Cardiac septum (tissue), 1 donor: Measurements from ENCODE around the gene SEPTIN5. TPM values are rescaled to one million over a fixed set of nuclear protein-coding genes. Genes with fewer than 3 reads are reported as not detected.
"Not testable (repeated sequence)": the region's sequence is repeated elsewhere in the genome, so short reads cannot be mapped to it uniquely, and the experiment has no call there.

Experiments
- DNase-seq: peaks from one replicate; pipeline ENCODE4 v3.0.0-alpha.2; 2020; ENCODE audit warnings: low spot score
- intact Hi-C: fragments of 100-400 bp; cut with DNase I; formaldehyde crosslinking; loops from one replicate; pipeline ENCODE4 v1.14.0; 2022
- long read RNA-seq: library from polyadenylated mRNA; unstranded; transcript quantifications from one replicate; pipeline ENCODE4 v2.0.0, GENCODE V29; 2021
- total RNA-seq: library from RNA; stranded (reverse); fragmentation: NEBNext Ultra II Directional; extraction: Animal tissue kit (Norgen Biotek cat#: 25700); gene quantifications from one replicate; pipeline ENCODE4 v1.2.1, GENCODE V29; 2021
- donor health status: DM: no; HTN: no; CAD: no.

The SEPTIN5 gene
- total RNA-seq: 191 TPM
- long read RNA-seq, transcript SEPT5-208 (11 exons, 2,241 nt): minor isoform, 8 of 526 reads
- long read RNA-seq, transcript SEPT5-201 (11 exons, 1,588 nt): major isoform, 358 of 526 reads
- long read RNA-seq, partial matches to known transcripts: 97 of 526 reads
- long read RNA-seq, other reads (novel, unspliced or antisense): 62 of 526 reads

GRCh38 chr22:19714312-19715187 is at the start of gene SEPTIN5:
Gene SEPTIN5 (plus strand): TSS chr22:19714503. CDS start chr22:19714589, 86 bp downstream.
- intact Hi-C loops: loop anchor here (10.0 kb wide), 2 partner anchors 50 to 420 kb away; partner anchors contain the start of gene CLTCL1

DNA sequence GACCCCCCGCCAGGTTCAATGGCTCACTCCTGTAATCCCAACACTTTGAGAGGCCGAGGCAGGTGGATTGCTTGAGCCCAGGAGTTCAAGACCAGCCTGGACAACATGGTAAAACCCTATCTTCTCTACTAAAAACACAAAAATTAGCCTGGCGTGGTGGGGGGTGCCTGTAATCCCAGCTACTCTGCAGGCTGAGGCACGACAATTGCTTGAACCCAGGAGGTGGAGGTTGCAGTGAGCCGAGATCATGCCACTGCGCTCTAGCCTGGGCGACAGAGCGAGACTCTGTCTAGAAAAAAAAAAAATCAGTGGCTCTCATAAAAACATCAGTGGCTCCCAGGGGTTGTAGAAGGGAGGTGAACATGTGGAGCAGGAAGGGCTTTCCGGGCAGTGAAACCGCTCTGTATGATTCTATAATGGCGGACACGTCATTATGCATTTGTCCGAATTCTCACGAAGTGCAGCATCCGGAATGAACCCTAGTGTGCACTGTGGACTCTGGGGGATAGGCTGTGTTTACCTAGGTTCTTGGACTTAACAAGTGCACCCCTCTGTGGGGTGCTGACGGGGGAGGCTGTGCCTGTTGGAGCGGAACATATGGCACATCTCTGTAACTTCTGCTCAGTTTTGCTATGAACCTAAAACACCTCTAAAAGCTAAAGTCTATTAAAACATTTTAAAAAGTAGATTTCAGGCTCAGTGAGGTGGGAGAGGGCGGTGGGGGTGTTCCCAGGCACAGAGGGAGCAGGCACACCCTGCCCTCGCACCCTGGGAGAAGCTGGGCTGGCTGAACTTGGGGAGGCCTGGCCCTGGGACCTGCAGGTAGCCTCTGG is 49.1 kb upstream of the SEPTIN5 start:
- DNase-seq: no peak
- intact Hi-C loops: loop anchor here (10.0 kb wide), 1 partner anchor 50 kb away; the partner anchor contains the start of gene SEPTIN5

More at GRCh38 chr22:19714312-19715187, at the start of gene SEPTIN5:
- no peak for DNase-seq

- no peak for DNase-seq
- intact Hi-C loops: loop anchor here (10.0 kb wide), 1 partner anchor 49 kb away; the partner anchor contains the start of gene SEPTIN5
Observed at GRCh38 chr22:19665784-19666672, 48.3 kb upstream of the SEPTIN5 start.

DNA sequence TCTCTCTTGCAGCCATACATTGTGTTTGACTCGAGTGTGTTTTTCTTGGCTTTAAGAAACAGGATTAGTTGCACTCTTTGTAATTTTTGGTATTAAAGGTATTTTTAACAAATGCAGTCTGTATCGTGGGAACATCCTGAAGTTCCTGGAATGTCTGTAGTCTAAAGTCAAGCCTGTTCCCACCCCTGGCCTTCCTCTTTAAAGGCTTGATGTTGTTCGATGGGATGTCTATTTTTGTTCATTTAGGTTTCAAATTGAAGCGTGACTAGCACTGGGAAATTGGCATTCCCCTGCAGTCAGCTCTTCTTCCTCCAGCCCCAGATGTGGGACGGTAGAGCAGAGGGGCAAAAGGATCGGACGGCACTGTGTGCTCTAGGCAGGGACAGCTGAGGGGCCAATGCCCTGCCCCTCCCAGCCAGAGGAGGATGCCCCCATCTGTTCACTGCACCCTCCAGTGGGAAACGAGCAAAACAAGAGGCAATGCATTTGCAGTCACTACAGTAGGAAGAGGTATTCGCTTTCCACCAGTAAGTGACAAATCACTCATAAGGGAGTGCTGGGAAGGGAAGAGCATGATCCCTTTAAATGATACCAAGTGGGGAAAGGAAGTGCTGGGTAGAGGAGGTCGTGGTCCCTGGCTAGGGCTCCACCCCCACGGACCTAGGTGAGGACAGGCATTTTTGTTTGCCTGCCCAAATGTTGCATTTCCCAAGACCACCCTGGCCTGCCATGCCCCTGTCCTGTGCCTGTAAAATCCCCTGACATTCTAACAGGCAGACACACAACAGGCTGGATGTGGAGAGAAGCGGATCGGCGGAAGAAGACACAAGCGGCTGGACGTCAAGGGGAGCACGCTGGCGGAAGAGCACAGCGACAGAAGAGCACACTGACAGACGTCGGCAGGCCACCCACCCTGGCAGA is 47.4 kb upstream of the SEPTIN5 start:
- DNase-seq: no peak
- intact Hi-C loops: loop anchor here (10.0 kb wide), 1 partner anchor 48 kb away; the partner anchor contains the start of gene SEPTIN5

DNA sequence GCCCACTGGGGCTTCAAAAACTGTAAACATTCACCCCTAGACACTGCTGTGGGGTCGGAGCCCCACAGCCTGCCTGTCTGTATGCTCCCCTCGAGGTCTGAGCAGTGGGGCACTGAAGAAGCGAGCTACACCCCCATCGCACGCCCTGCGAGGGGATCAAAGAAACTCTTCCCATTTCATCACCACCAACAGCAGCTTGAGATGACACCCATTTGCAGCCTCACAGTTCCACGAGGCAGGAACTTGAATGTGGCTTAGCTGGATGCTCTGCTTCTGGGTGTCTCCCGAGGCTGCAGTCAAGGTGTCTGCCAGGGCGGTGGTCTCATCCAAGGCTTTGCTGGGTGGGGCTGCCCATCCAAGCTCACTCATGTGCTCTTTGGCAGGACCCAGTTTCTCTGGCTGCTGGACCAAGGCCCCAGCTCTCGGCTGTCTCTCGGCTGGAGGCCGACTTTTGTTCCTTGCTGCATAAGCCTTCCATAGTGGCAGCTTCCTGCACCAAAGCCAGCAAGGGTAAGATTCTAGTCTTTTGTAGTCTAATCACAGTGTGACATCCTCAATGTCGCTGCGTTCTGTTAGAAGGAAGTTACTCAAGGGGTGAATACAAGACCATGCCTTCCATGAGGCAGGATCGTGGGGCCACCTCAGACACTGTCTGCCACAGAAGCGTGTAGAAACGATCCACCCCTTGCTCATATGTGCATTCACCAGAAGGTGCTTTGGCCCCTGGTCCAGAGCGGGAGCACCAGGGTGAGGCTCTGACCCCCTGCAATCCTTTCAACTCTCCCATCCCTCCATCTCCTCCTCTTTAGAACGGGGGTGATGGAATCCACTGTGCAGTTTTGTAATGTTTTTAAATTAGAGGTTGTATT is 46.2 kb upstream of the SEPTIN5 start:
- intact Hi-C loops: loop anchor here (10.0 kb wide), 1 partner anchor 47 kb away; the partner anchor contains the start of gene SEPTIN5
- no peak for DNase-seq

GRCh38 chr22:19668748-19669147 is 45.6 kb upstream of the SEPTIN5 start:
- no peak for DNase-seq

GRCh38 chr22:19669570-19669969 is 44.7 kb upstream of the SEPTIN5 start:
- intact Hi-C loops: loop anchor here (10.0 kb wide), 1 partner anchor 45 kb away; the partner anchor contains the start of gene SEPTIN5
- no peak for DNase-seq

More at GRCh38 chr22:19668748-19669147, 45.6 kb upstream of the SEPTIN5 start:
- intact Hi-C loops: loop anchor here (10.0 kb wide), 1 partner anchor 46 kb away; the partner anchor contains the start of gene SEPTIN5

GRCh38 chr22:19671316-19671715 is 43.0 kb upstream of the SEPTIN5 start:
- intact Hi-C loops: no loop called here
- no peak for DNase-seq

- intact Hi-C loops: no loop called here
- no peak for DNase-seq
Observed at GRCh38 chr22:19672054-19672776, 42.1 kb upstream of the SEPTIN5 start.

DNA sequence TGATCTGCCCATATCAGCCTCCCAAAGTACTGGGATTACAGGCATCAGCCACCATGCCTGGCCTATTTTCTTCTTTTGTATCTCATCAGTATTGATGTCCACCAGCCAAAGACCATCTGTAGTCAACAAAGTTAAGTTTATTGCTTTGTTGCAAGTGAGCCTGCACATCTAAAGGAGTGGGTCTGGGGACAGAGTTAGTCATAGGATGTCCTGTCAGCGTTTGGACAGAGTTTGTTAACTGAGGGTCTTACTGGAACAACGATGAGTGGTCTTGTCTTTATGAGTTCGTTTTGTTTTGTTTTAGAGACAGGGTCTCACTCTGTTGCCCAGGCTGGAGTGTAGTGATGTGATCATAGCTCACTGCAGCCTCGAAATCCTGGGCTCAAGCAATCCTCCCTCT is 40.6 kb upstream of the SEPTIN5 start:
- no peak for DNase-seq

DNA sequence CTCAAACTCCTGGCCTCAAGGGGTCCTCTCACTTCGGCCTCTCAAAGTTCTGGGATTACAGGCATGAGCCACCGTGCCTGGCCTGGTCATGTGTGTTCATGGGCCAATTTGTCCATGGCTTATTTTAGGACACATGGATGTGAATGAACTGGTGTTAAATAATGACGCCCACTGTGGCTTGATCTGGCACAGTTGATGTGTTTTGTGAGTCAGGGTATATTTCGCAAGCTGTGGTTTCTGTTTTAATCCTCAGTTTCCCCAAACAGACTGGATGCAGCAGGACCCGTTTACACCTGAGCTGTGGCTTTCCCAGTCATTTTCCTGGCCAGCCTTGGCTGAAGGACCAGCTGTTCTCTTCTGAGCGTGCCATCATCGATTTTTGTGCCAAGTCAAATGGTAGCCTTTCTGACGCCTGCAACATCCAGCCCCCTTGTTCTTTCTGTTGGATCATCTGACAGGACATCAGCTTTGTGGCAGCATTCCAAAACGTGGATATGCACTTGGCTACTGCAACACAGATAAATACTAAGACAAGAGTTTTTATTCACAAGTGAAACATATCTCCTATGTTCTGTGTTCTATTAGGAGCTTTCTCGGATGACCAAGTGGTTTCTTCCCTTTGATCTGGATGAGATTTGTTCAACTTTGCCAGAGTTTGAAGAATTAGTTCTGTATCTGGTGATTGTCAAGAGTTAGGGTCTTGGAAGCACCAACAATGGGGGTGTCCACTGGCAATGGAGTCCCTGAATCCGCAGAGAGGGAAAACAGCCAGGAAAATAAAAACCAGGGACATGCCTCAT is 40.0 kb upstream of the SEPTIN5 start:
- DNase-seq: no peak
- intact Hi-C loops: no loop called here

More for the DNA sequence above, 40.6 kb upstream of the SEPTIN5 start:
- intact Hi-C loops: no loop called here

GRCh38 chr22:19674929-19675253 is 39.4 kb upstream of the SEPTIN5 start:
- intact Hi-C loops: no loop called here
- no peak for DNase-seq

GRCh38 chr22:19675428-19675827 is 38.9 kb upstream of the SEPTIN5 start:
- intact Hi-C loops: no loop called here
- DNase-seq: no peak

- intact Hi-C loops: not testable (repeated sequence)
Observed at GRCh38 chr22:19676437-19676836, 37.9 kb upstream of the SEPTIN5 start.

DNA sequence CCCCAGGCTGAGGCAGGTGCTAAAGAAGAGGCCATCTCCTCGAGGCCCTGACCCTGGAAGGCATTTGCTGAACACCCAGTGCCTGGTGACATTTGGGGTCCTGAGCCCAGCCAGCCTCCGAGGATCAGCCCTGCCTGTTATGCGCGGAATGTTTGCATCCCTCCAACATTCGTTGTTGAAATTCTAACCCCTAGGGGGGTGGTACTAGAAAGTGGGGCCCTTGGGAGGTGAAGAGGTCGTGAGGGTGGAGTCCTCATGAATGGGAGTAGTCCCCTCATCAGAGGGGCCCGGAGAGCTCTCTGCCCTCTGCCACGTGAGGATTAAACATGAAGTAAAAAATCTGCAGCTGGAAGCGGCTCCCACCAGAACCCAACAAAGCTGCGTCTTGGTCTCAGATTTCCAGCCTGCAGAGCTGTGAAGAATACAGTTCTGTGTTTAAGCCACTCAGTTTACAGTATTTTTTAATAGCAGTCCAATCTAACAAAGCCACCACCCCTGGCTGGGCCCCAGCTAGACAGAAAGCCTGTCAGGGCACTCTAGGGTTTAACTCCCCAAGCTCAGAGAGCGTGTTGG is 35.3 kb upstream of the SEPTIN5 start:
- DNase-seq: no peak
- intact Hi-C loops: loop anchor here (1.0 kb wide), 1 partner anchor 39 kb away; no protein-coding TSS in a partner anchor

More at GRCh38 chr22:19676437-19676836, 37.9 kb upstream of the SEPTIN5 start:
- not testable (repeated sequence) for DNase-seq
